Testis (tissue), 2 donors: ENCODE measurements around the gene NFIL3.

Experiments
- CTCF ChIP-seq, 3 experiments: fragments of 450-650 bp in 2 of 3; fragments of 200-600 bp in 1 of 3; sonication (generic) in 1 of 3; IDR thresholded peaks; one replicate each; pipeline ENCODE4 v1.5.1; 2016 to 2019; ENCODE audit warnings: antibody characterized with exemption in 3 of 3, mild to moderate bottlenecking in 2 of 3, moderate library complexity in 1 of 3
- POLR2A ChIP-seq: fragments of 450-650 bp; IDR thresholded peaks from one replicate; pipeline ENCODE4 v1.6.1; 2017; ENCODE audit warnings: antibody characterized with exemption, mild to moderate bottlenecking, moderate library complexity

DNA sequence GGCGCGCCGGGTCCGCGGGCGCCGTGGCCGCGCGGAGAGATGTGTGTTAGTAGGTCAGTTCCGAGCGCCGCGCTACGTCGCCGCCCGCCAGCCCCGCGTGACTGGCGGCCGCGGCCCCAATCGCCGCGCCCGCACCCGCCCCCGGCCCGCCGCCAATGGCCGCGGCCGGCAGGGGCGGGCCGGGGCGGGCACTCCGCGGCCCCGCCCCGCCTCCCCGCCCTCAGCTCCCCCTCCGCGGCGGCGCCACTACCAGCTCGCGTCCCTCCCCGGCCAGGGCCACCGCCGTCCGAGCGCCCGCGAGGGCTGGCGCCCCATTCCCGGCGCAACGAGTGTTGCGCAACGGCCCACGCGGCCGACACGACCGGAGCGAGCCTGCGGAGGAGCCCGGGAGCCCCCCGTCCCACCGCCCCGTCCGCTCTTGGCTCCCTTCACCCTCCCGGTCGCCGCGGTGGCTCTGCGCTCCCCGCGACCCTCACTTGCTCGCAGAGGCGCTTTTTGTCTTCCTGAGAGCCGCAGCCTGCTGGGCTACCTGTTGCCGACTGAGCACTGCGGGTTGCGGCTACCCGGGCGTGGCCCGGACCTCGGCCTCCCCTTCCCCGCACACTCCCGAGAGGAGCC lies at the start of gene NFIL3:
- TF ChIP-seq POLR2A, result no peak
- no peak for TF ChIP-seq CTCF (IDR thresholded peaks at IDR 0.05)
